Gastrocnemius medialis (tissue), 4 donors: Measurements from ENCODE around the gene MEGF8.

Source experiments
- POLR2A ChIP-seq, 2 donors: fragments of 450-650 bp; IDR thresholded peaks; one replicate each; pipeline ENCODE4 v1.6.1; 2017; ENCODE audit warnings: antibody characterized with exemption in 2 of 2, mild to moderate bottlenecking in 2 of 2, moderate library complexity in 2 of 2
- TF ChIP-seq, protein P1 (sequence below), 5 experiments: fragments of 450-650 bp in 3 of 5; fragments of 200-600 bp in 2 of 5; sonication (generic) in 2 of 5; IDR thresholded peaks in 4 of 5; conservative IDR thresholded peaks in 1 of 5; 1 replicate in 4 of 5; 2 replicates in 1 of 5; pipeline ENCODE4 v1.5.1; 2016 to 2019; ENCODE audit warnings: antibody characterized with exemption in 5 of 5, mild to moderate bottlenecking in 3 of 5, moderate library complexity in 3 of 5

DNA sequence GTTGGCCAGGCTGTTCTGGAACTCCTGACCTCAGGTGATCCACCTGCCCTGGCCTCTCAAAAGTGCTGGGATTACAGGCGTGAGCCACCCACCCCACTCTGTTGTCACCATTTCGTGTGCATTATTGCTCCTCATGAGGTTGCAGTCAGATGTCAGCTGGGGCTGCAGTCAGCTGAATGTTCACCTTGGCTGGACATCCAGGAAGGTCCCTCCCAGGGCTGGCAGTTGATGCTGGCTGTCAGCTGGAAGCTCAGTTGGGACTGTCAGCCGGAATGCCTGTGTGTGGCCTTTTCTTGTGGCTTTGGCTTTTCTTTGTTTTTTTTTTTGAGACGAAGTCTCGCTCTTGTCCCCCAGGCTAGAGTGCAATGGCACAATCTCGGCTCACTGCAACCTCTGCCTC, 6.6 kb downstream of the MEGF8 start:
- TF ChIP-seq, protein P1, sequence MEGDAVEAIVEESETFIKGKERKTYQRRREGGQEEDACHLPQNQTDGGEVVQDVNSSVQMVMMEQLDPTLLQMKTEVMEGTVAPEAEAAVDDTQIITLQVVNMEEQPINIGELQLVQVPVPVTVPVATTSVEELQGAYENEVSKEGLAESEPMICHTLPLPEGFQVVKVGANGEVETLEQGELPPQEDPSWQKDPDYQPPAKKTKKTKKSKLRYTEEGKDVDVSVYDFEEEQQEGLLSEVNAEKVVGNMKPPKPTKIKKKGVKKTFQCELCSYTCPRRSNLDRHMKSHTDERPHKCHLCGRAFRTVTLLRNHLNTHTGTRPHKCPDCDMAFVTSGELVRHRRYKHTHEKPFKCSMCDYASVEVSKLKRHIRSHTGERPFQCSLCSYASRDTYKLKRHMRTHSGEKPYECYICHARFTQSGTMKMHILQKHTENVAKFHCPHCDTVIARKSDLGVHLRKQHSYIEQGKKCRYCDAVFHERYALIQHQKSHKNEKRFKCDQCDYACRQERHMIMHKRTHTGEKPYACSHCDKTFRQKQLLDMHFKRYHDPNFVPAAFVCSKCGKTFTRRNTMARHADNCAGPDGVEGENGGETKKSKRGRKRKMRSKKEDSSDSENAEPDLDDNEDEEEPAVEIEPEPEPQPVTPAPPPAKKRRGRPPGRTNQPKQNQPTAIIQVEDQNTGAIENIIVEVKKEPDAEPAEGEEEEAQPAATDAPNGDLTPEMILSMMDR (IDR thresholded peaks at IDR 0.05 in 4 of 5, conservative IDR thresholded peaks at IDR 0.05 in 1 of 5): no peak
- TF ChIP-seq POLR2A (IDR thresholded peaks at IDR 0.05): no peak
